ENCODE results near the gene CCSER1. TPM values are rescaled to one million over a fixed set of nuclear protein-coding genes. Genes with fewer than 3 reads are reported as not detected.
A peak's percentile ranks its signal among the peaks of the same experiment; 100 is the strongest.

Gene CCSER1
- total RNA-seq, 4 donors from 2014 or later, result 13.3 to 54.6 (median 34.0) TPM

DNA sequence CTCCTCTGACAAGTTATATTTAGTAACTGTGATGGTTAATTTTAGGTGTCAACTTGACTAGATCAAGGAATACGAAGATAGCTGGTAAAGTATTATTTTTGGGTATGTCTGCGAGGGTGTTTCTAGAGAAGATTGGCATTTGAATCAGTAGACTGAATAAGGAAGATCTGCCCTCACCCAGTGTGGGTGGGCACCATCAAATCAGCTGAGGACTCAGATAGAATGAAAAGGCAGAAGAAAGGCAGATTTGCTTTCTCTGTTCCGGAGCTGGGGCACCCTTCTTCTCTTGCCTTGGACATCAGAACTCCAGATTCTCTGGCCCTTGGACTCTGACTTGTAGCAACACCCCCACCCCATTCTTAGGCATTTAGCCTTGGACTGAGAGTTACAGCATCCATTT is 981.6 kb downstream of the CCSER1 start:
- no peak overlapping the region for H3K4me3 ChIP-seq
- 86 to 92% methylated on average over 3 of the region's 3 CpGs for WGBS, 2 donors (ENCODE audit: low coverage in 1 of 2)
- no peak for DNase-seq
- intact Hi-C loops (cut with DNase I; ENCODE audit: low total_unique reads) (no loop called here), in situ Hi-C loops (cut with MboI; ENCODE audit: low pct_ligation_motif_present in 1 of 4, low pct_unique_long_range_greater_than_20kb in 1 of 4, low sequenced_read_pairs in 3 of 4) (no loop called here)
- no peaks in the 10 kb centered on the region for H3K27me3 ChIP-seq
- H3K4me1 ChIP-seq, result no peaks in the 10 kb centered on the region
- no peak for TF ChIP-seq CTCF (IDR thresholded peaks at IDR 0.05)
- no peak for TF ChIP-seq POLR2A (IDR thresholded peaks at IDR 0.05)
- TF ChIP-seq POLR2AphosphoS5 (IDR thresholded peaks at IDR 0.05), result no peak
- no peak for TF ChIP-seq EP300 (IDR thresholded peaks at IDR 0.05; ENCODE audit: low read depth)
- H3K36me3 ChIP-seq, result no peaks in the 10 kb centered on the region
- H3K9me3 ChIP-seq, result no peaks in the 10 kb centered on the region
- H3K27ac ChIP-seq, result no peak overlapping the region

- H3K27me3 ChIP-seq, result no peaks in the 10 kb centered on the region
- no peak for DNase-seq
- H3K27ac ChIP-seq, result no peak overlapping the region
- H3K9me3 ChIP-seq, result no peaks in the 10 kb centered on the region
- no peaks in the 10 kb centered on the region for H3K4me1 ChIP-seq
- in situ Hi-C loops (cut with MboI; ENCODE audit: low pct_ligation_motif_present in 1 of 4, low pct_unique_long_range_greater_than_20kb in 1 of 4, low sequenced_read_pairs in 3 of 4) (no loop called here), intact Hi-C loops (cut with DNase I; ENCODE audit: low total_unique reads) (no loop called here)
- no peak for TF ChIP-seq POLR2AphosphoS5 (IDR thresholded peaks at IDR 0.05)
- TF ChIP-seq EP300 (IDR thresholded peaks at IDR 0.05; ENCODE audit: low read depth), result no peak
- no peak for TF ChIP-seq POLR2A (IDR thresholded peaks at IDR 0.05)
- no peak for TF ChIP-seq CTCF (IDR thresholded peaks at IDR 0.05)
- WGBS, 2 donors (ENCODE audit: low coverage in 1 of 2), result 36 to 58% methylated on average over 1 of the region's 1 CpG
- H3K36me3 ChIP-seq, result no peaks in the 10 kb centered on the region
- no peak overlapping the region for H3K4me3 ChIP-seq
Measured at GRCh38 chr4:91111556-91111955, 984.4 kb downstream of the CCSER1 start.

- DNase-seq, result no peak
- no peaks in the 10 kb centered on the region for H3K9me3 ChIP-seq
- TF ChIP-seq CTCF (IDR thresholded peaks at IDR 0.05), result peak; percentile 21 to 41 (median 38)
- TF ChIP-seq POLR2AphosphoS5 (IDR thresholded peaks at IDR 0.05), result no peak
- 51 to 52% methylated on average over 4 of the region's 4 CpGs for WGBS, 2 donors (ENCODE audit: low coverage in 1 of 2)
- H3K27me3 ChIP-seq, result no peaks in the 10 kb centered on the region
- in situ Hi-C loops (cut with MboI; ENCODE audit: low pct_ligation_motif_present in 1 of 4, low pct_unique_long_range_greater_than_20kb in 1 of 4, low sequenced_read_pairs in 3 of 4) (no loop called here), intact Hi-C loops (cut with DNase I; ENCODE audit: low total_unique reads) (no loop called here)
- no peaks in the 10 kb centered on the region for H3K36me3 ChIP-seq
- H3K27ac ChIP-seq, result no peak overlapping the region
- no peaks in the 10 kb centered on the region for H3K4me1 ChIP-seq
- no peak overlapping the region for H3K4me3 ChIP-seq
Measured at GRCh38 chr4:91113130-91113706, 986.0 kb downstream of the CCSER1 start.

- in situ Hi-C loops (cut with MboI; ENCODE audit: low pct_ligation_motif_present in 1 of 4, low pct_unique_long_range_greater_than_20kb in 1 of 4, low sequenced_read_pairs in 3 of 4) (no loop called here), intact Hi-C loops (cut with DNase I; ENCODE audit: low total_unique reads) (no loop called here)
- 89 to 100% methylated on average over 3 to 4 of the region's 4 CpGs for WGBS, 2 donors (ENCODE audit: low coverage in 1 of 2)
- DNase-seq, result no peak
- Histone ChIP-seq H3K36me3 (no peaks in the 10 kb centered on the region), H3K9me3 (no peaks in the 10 kb centered on the region), H3K4me3 (no peak overlapping the region), H3K27me3 (no peaks in the 10 kb centered on the region), H3K4me1 (no peaks in the 10 kb centered on the region), H3K27ac (no peak overlapping the region)
- TF ChIP-seq POLR2AphosphoS5 (IDR thresholded peaks at IDR 0.05) (no peak), CTCF (IDR thresholded peaks at IDR 0.05) (no peak), EP300 (IDR thresholded peaks at IDR 0.05; ENCODE audit: low read depth) (no peak), POLR2A (IDR thresholded peaks at IDR 0.05) (no peak)
Measured at GRCh38 chr4:91114386-91114785, 987.2 kb downstream of the CCSER1 start.
